HL-60 (cell line): ENCODE data around the gene PRIMPOL.
"Not testable (repeated sequence)": the region's sequence is repeated elsewhere in the genome, so short reads cannot be mapped to it uniquely, and the experiment has no call there.

ENCODE experiments used
- POLR2AphosphoS5 ChIP-seq: IDR thresholded peaks from 2 replicates; pipeline ENCODE4 v1.6.1; 2012; ENCODE audit warnings: low read depth
- SPI1 ChIP-seq: IDR thresholded peaks from 2 replicates; pipeline ENCODE4 v1.6.1; 2012; ENCODE audit warnings: low read depth, mild to moderate bottlenecking, borderline replicate concordance
- TF ChIP-seq, protein P1 (sequence below): IDR thresholded peaks from one replicate; pipeline ENCODE4 v1.5.1; 2011; ENCODE audit warnings: low read length, control low read depth, inconsistent platforms; ENCODE audit not compliant: insufficient read depth
- TF ChIP-seq, protein P2 (sequence below): IDR thresholded peaks from 2 replicates; pipeline ENCODE4 v1.6.1; 2012; ENCODE audit warnings: low read depth; ENCODE audit not compliant: insufficient replicate concordance

DNA sequence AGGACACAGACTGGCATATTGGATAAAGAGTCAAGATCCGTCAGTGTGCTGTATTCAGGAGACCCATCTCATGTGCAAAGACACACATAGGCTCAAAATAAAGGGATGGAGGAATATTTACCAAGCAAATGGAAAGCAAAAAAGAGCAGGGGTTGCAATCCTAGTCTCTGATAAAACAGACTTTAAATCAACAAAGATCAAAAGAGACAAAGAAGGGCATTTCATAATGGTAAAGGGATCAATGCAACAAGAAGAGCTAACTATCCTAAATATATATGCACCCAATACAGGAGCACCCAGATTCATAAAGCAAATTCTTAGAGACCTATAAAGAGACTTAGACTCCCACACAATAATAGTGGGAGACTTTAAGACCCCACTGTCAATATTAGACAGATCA, 46.7 kb upstream of the PRIMPOL start:
- TF ChIP-seq, protein P1, sequence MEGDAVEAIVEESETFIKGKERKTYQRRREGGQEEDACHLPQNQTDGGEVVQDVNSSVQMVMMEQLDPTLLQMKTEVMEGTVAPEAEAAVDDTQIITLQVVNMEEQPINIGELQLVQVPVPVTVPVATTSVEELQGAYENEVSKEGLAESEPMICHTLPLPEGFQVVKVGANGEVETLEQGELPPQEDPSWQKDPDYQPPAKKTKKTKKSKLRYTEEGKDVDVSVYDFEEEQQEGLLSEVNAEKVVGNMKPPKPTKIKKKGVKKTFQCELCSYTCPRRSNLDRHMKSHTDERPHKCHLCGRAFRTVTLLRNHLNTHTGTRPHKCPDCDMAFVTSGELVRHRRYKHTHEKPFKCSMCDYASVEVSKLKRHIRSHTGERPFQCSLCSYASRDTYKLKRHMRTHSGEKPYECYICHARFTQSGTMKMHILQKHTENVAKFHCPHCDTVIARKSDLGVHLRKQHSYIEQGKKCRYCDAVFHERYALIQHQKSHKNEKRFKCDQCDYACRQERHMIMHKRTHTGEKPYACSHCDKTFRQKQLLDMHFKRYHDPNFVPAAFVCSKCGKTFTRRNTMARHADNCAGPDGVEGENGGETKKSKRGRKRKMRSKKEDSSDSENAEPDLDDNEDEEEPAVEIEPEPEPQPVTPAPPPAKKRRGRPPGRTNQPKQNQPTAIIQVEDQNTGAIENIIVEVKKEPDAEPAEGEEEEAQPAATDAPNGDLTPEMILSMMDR: not testable (repeated sequence)
- TF ChIP-seq POLR2AphosphoS5, SPI1: not testable (repeated sequence)
- TF ChIP-seq, protein P2, sequence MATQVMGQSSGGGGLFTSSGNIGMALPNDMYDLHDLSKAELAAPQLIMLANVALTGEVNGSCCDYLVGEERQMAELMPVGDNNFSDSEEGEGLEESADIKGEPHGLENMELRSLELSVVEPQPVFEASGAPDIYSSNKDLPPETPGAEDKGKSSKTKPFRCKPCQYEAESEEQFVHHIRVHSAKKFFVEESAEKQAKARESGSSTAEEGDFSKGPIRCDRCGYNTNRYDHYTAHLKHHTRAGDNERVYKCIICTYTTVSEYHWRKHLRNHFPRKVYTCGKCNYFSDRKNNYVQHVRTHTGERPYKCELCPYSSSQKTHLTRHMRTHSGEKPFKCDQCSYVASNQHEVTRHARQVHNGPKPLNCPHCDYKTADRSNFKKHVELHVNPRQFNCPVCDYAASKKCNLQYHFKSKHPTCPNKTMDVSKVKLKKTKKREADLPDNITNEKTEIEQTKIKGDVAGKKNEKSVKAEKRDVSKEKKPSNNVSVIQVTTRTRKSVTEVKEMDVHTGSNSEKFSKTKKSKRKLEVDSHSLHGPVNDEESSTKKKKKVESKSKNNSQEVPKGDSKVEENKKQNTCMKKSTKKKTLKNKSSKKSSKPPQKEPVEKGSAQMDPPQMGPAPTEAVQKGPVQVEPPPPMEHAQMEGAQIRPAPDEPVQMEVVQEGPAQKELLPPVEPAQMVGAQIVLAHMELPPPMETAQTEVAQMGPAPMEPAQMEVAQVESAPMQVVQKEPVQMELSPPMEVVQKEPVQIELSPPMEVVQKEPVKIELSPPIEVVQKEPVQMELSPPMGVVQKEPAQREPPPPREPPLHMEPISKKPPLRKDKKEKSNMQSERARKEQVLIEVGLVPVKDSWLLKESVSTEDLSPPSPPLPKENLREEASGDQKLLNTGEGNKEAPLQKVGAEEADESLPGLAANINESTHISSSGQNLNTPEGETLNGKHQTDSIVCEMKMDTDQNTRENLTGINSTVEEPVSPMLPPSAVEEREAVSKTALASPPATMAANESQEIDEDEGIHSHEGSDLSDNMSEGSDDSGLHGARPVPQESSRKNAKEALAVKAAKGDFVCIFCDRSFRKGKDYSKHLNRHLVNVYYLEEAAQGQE: not testable (repeated sequence)
